NCI-H2081 treated with DMSO at 0.1 percent for 48 hours (cell line): Measurements from ENCODE around the gene MFRP.

Experiments used
- DNase-seq: peaks from one replicate; lab custom pipeline; 2025; lab: John Stamatoyannopoulos, UW

MFRP gene

DNA sequence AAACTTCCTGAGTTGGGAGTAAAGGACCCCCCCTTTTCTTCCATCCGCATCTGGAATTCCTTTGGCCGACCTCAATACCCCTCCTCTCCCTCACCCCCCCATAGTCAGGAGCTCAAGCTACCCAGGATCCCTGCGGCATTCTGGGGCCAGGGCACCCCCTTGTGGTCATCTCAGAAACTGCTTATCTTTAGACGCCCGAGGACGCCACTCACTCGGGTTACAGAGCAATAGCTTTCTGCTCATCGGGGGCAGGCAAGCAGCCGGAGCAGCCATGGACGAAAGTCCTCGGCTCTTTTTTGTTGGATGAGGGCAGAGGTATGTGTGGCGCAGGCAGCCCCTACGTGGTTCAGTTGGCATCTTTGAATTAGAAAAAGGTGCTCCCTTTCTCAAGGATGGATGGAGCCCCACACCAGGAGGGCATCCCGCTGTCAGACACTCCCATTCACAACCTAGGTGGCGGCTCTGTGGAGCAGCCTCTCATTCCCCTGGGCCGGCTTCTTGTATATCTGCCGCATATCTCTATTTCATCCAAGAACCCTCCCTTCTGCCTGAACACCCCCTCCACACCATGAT lies 8.1 kb downstream of the MFRP start:
- no peak for DNase-seq

DNA sequence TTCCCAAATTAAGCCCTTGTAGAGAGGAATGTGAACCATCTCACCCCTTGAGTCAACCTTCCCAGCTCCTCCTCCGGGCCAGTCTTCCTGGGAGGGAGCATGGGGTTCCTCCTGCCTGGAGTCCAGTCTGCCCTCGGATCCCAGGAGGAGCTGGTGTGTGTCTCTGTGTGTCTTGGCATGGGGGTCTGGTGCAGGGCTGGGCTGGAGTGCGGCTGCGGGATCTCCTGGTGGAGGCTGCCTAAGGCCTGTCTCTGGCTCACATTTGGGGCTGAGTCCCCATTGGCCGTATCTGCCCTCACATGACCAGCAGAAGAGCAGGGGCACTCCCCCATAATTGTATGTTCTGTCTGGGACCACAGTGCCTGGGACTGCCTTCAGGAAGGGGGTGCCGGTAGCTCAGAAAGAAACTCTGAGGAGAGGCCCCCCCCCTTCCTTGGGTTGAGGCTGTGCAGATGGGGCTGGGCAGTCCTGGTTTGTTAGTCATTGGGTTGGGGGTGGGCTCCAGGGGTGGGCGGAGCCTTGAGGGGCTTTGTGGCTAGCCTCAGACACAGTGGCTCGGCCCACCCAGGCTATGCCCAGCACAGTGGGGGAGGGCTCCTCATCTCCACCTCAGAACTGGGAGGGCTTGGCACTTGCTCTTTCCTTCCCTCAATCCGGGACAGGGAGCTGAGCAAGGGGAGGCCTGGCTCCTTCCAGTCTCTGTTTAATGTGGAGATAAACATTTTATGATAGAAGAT lies 8.8 kb downstream of the MFRP start:
- DNase-seq, result no peak

DNA sequence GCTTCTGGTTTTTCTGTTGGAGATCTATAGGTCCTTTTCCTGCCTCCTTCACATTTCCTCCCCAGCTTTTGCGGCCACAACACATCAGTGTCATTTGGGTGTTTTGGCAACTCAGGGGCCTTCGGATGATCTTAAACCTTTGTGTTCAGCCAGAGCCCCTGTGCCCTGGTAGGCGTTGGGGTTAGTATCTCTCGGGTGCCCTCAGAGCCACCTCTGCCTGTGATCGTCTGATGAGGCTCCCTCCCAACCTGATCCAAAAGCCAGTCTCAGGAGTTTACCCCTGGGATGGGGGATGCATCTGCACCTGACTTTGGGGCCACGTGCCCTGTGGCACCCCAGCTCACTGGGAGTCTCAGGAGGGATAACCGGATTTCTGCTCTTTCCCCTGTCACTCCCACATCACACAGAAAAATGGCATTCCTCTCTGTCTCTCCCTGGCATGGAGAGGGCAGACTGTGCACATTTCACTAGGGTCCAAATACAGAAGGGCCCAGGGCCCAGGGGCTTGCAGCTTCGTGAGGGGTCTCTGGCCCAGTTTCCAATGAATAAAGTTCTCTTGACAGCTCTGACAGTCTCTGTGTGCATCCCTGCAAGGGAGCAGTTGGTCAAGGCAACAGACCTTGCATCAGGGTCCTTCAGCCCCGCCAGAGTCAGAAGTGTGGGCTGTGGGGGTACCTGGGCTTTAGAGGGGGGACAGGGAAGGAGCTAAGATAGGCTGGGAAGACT lies 9.6 kb downstream of the MFRP start:
- DNase-seq, result no peak

DNA sequence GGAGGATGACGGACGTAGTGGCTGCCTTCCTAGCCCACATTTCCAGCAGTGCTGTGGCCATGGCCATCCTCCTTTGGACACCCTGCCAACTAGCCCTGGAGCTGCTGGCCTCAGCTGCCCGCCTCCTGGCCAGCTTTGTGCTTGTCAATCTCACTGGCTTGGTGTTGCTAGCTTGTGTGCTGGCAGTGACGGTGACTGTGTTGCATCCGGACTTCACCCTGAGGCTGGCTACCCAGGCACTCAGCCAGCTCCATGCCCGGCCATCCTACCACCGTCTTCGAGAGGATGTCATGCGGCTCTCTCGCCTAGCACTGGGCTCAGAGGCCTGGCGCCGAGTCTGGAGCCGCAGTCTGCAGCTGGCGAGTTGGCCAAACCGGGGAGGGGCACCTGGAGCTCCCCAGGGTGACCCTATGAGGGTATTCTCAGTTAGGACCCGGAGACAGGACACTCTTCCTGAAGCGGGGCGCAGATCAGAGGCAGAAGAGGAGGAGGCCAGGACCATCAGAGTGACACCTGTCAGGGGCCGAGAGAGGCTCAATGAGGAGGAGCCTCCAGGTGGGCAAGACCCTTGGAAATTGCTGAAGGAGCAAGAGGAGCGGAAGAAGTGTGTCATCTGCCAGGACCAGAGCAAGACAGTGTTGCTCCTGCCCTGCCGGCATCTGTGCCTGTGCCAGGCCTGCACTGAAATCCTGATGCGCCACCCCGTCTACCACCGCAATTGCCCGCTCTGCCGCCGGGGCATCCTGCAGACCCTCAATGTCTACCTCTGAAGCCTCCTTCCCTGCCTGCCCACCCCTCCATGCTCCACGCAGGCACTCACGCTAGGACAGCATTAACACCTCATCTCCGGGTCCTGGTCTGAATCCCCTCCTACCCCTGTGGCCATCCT lies 10.6 kb downstream of the MFRP start:
- DNase-seq, result no peak

DNA sequence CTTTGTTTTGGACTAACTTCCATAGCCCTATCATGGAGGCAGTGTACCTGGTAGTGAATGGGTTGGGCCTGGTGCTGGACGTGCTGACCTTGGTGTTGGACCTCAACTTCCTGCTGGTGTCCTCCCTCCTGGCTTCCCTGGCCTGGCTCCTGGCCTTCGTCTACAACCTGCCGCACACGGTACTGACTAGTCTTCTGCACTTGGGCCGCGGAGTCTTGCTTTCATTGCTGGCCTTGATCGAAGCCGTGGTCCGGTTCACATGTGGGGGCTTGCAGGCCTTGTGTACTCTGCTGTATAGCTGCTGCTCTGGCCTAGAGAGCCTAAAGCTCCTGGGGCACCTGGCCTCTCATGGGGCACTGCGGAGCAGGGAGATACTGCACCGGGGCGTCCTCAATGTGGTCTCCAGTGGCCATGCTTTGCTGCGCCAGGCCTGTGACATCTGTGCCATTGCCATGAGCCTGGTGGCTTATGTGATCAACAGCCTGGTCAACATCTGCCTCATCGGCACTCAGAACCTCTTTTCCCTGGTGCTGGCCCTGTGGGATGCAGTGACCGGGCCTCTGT lies 11.3 kb downstream of the MFRP start:
- DNase-seq, result no peak

DNA sequence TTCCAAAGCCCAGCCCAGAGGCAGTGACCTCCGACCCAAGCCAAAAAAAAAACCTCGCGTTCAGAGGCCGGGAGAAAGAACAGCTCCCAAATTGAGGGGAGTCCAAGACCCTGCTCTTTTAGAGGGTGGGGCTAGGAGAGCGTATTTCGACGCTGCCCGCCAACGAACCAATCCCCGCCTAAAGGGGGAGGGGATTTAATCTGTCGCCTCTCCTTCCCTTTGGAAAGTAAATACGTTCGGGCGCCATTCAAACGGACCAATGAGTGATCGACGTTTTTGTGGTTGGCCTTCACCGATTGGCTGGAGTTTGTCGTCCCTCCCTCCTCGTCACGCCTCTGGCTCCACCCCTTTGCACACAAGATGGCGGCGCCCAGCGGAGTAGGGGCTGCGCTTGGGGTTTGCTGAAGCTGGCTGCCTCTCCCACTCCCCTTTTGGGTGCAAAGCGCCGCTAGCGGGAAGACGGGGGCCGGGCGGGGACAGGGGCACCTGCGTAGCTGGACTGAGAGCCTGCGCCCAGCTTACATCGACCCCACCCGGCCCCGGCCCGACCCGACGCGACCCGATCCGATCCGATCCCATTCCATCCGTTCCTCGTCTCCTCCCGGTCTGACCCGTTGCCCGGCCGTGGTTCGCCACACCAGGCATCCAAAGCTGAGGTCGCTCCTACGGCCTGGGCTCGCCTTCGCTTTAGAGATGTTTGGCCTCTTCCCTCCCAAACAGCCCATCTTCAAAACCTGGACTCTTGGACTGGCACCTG lies 12.2 kb downstream of the MFRP start, which contains the start of gene RNF26:
Gene RNF26 (plus strand): TSS at position 354 of the 757 bp plus-strand sequence. CDS start 596 bp downstream, outside the sequence.
- peak; percentile 96 for DNase-seq

DNA sequence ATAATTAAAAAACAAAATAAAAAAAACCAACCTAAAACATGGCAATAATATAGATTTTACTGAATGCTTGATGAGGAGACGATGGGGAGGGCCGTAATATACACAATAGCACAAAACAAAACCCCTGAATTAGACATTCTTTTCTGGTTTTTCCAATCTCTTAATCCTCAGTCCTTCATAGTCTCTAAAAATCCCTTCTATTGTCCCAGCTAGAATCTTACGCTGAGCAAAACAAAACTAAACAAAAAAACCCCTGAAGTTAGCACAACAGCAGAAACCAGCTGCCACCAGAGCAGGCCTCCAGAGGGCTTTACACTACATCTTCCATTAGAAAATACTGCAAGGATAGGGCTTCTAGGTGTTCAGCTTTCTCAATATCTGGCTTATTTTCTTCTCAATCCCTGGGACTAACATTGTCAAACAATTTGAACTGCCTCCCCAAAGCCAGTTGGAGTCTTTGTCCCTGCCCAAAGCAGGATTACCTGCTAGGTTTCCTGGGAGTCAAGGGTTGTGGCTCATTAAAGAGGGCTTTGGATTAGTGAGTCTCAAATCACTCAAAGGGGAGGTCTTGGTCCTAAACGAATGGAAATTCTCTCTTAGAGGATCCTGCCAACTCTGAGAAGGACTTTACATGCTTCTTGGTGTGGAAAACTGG lies 14.3 kb downstream of the MFRP start:
- DNase-seq, result no peak

DNA sequence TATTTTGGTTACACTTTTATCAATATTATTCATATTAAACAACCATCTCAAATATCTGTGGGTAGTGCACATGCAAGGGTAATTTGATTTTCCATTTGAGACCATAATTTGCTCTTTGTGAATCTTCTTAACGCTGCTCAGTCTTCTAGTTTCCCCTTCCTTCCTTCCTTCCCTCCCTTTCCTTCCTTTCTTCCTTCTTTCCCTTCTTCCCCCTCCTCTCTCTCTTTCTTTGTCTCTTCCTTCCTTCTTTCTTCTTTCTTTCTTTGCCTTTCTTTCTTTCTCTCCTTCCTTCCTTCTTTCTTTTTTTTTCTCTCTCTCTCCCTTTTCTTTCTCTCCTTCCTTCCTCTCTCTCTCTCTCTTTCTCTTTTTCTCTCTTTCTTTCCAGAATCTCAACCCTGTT lies 16.3 kb downstream of the MFRP start:
- DNase-seq, result no peak

DNA sequence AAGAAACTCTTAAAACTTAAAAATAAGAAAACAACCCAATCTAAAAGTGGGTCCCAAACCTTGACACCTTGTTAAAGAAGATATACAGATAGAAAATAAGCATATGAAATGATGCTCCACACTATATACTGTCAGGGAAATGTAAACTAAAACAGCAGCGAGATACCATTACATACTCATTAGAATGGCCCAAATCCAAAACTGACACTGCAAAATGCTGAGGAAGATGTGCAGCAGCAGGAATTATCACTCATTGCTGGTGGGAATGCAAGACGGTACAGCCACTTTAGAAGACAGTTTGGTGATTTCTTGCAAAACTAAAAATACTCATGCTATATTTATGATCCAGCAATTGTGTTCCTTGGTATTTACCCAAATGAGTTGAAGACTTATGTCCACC lies 17.2 kb downstream of the MFRP start:
- DNase-seq, result no peak

DNA sequence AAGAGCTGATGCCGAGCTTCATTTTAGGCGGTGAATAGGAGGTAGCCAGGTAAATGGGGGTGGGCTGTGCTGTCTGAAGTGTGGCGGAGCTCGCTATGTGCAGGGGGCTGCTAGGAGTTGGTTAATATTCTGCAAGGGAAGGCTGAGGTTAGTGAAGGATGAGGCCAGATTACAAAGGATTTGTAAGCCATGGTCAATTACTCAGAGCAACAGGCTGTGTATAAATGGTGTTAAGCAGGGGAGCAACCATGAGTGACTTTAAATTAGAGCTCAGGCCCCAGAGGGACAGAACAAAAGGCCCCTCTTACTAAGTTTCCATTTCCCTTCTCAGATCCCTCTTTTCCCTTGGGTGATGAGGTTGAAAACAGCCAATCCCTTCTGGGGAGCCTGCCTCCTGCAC lies 22.3 kb downstream of the MFRP start:
- DNase-seq, result no peak

DNA sequence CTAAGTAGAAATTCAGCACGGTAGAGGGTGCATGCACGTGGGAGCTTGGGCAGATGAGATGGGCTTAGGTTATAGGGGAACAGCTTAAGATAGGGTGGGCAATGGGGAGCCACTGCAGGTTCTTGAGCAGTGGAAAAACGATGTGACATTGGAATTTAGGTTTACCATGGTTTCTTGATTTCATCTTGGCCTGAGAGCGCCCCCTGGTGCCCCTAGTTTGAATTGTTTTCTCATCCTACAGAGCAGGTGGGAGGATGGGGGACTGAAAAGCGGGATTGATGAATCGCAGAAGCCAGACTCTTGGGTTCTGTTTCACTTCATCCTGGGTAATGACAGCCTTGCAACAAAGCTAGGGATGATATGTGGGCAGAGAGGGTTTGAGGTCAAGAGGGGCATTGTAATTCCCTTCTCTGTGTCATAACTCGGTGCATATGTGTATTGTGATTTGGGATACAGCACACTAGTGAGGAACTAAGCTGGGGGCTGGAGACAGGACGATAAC lies 22.9 kb downstream of the MFRP start:
- DNase-seq, result peak; percentile 24

DNA sequence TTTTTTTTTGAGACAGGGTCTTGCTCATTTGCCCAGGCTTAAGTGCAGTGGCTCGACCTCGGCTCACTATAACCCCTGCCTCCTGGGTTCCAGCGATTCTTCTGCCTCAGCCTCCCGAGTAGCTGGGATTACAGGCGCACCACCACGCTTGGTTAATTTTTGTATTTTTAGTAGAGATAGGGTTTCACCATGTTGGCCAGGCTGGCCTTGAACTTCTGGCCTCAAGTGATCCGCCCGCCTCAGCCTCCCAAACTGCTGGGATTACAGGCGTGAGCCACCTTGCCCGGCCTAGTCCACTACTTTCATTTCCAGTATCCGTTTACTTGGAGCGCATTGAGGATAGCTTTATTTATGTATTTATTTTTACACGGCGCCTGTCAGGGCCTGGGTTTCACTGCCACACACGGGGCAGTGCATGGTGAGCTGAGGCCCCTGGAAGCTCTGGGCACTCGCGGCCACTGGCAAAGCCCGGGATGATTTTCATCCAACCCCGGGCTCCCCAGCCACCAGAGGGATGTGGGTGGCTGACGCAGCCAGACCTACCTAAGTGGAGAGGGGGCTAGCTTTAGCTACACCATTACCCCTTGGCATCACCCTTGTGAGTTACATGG lies 23.5 kb downstream of the MFRP start:
- DNase-seq, result no peak

DNA sequence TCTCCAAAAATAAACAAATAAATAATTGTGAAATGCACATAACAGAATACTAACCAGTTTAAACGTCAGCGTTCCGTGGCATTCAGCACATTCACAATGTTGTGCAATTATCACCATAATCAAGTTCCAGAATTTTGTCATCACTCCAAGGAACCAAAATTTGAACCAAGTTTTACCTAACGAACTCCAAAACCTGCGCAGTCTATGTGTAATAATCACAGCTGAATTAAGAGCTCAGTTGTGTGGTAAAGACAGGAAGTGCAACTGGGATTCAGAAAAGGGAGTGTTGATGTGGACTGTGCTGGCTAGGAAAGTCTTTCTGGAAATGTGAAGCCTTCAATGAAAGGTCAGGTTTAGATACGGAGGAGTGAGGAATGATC lies 24.2 kb downstream of the MFRP start:
- DNase-seq, result no peak

DNA sequence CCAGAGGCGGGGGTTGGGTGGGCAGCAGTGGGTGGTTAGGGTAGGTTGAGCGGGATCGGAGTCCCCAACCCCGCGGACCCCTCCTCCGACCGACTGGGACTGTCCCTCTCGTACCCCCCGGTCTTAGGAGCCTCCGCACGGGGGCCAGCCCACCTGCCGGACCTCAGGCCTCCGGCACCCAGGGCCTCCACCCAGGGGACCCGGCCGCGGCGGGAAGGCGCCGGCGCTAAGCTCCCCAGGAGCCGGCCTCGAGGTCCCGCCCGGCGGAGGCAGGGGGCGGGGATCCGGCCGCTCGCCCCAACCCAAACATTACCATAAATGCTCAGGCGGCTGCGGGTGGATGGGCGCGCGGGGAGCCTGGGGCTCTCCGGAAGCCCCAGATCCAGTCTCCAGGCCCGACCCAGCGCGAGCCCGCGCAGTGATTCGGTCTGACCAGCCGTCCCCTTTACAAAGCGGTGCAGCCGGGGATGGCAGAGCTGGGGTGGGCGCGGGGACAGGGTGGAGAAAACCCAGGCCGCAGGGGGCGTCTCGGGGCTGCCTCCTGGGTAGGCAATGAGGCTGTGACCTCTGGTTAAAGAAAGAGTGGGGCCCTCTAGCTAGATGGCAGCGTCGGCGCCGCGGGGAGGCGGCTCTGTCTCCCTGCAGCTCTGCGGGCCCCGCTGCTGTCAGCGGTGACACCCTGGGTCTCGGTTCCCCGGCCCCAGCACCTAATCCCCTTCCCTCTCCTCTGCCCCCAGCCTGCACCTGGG lies 25.6 kb downstream of the MFRP start:
- DNase-seq, result no peak

DNA sequence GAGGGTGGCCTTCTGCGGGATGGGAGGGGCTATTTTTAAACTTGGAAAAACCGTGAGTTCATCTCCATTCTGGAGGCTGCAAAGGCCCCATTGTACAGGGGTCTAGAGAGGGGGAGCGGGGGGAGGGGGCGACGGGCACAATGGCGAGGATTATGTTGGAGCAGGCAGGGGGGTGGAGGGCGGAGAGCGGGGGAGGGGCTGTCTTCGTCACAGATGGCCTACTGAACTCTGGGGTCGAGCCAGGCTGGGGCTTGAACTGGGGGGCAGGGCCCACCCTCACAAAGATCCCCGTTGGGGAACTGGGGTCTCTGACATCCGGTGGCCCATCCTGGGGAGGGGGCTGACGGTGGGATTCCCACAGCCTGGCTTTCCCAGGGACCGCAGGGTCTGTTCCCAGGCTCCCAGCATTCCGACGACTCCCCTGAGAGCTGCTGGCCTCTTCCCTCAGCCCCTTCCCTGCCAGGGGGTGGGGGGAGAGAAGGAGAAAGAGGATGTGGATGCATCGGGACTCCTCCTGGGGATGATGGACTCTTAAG lies 26.2 kb downstream of the MFRP start:
- DNase-seq, result no peak

DNA sequence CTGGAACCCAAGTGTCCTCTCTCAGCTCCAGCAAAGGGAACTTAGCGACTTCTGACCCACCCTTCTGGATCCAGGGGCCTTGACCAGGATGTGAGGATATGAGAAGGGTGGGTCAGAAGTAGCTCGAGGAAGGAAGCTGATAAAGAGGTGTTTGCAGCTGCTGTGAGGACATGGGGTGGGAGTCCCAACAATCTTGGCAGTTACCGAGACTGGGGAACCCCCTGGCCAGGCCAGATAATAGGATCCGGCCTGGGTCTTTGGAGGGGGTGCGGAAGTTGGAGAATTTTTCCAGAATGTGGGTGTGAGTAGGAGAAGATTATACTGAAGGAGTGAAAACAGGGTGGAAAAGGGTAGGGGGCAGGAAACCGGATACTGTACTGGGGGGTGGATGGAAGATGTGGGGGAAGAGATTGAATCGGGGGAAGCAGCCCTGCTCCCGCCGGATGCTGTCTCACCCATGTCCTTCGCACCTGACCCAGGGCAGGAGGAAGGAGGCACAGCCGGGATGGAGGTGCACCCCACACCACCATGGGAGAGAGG lies 26.7 kb downstream of the MFRP start:
- DNase-seq, result no peak

DNA sequence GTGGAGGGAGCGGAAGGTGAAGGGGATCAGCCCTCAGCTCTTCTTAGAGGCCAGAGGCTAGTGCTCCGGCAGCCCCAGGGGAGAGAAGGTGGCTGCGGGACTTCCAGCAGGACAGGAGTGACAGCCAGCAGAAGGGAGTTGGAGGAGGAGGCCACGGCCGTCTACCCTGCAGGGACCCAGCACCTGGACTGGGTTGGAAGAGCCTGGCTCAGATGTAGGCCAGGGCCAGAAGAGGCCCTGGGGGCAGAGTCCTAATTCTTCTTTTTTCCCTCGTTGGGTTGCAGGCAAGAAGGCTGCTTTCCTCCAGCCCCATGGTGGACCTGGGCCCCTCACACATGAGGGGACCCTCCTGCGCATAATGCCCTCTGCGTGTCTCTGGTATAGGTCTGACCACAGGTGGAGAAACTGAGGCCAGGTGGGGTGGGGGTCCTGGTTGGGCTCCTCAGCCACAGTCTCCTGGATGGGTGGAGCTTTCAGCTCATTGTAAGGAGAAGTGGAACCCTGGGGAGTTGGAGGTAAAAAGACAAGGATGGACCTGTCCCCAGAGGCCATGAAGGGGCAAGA lies 27.3 kb downstream of the MFRP start:
- no peak for DNase-seq
